ENCODE data around the gene LILRA1.
"Not testable (repeated sequence)": the region's sequence is repeated elsewhere in the genome, so short reads cannot be mapped to it uniquely, and the experiment has no call there.

The LILRA1 gene

GRCh38 chr19:54586397-54586796 is 7.0 kb upstream of the LILRA1 start:
- H3K4me1 ChIP-seq (ENCODE audit: insufficient read depth, low read length) = no peaks in the 10 kb centered on the region
- H3K27ac ChIP-seq (ENCODE audit: low read length) = no peak overlapping the region
- no peaks in the 10 kb centered on the region for H3K27me3 ChIP-seq (ENCODE audit: insufficient read depth, low read length)
- no peak overlapping the region for H3K9ac ChIP-seq (ENCODE audit: low read depth, low read length)
- H3K4me3 ChIP-seq (ENCODE audit: low read length) = no peak overlapping the region
- H3K9me3 ChIP-seq (ENCODE audit: insufficient read depth, low read depth, low read length) = peaks cover 80% of the 10 kb centered on the region
- no peaks in the 10 kb centered on the region for H3K36me3 ChIP-seq (ENCODE audit: insufficient read depth, low read depth, low read length)

GRCh38 chr19:54587026-54587425 is 6.4 kb upstream of the LILRA1 start:
- Histone ChIP-seq H3K4me3 (ENCODE audit: low read length) (no peak overlapping the region), H3K27me3 (ENCODE audit: insufficient read depth, low read length) (no peaks in the 10 kb centered on the region), H3K27ac (ENCODE audit: low read length) (no peak overlapping the region), H3K9ac (ENCODE audit: low read depth, low read length) (no peak overlapping the region), H3K36me3 (ENCODE audit: insufficient read depth, low read depth, low read length) (no peaks in the 10 kb centered on the region), H3K9me3 (ENCODE audit: insufficient read depth, low read depth, low read length) (peaks cover 82% of the 10 kb centered on the region), H3K4me1 (ENCODE audit: insufficient read depth, low read length) (no peaks in the 10 kb centered on the region)

DNA sequence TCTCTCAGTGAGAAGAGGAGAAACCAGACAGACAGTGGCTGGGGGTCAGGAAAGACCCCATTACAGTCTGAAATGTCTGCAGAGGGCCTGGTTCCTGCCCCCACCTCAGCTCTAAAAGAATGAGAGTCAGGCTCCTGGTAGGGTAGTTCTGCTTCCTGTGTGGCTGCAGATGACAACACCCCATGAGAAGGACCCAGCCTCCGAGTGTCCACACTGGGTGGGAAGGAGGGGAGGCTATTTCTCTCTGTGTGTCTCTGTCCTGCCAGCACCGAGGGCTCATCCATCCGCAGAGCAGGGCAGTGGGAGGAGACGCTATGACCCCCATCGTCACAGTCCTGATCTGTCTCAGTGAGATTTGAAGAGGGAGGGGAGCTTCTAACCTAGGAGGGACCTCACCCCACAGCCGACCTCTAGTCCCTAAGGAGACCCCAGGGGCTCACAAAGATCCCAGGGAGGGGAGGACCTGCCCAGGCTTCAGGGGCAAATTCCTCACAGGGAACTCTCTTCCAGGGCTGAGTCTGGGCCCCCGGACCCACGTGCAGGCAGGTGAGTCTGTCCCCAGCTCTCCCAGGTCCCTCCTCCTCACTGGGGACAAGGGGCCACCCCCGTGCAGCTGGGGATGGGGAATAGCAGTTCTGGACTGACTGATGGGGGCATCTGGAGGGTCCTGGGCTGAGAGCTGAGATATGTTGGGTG is 647 bp downstream of the LILRA1 start:
- peaks cover 87% of the 10 kb centered on the region for H3K9me3 ChIP-seq (ENCODE audit: insufficient read depth, low read depth, low read length)
- not testable (repeated sequence) for H3K27me3 ChIP-seq (ENCODE audit: insufficient read depth, low read length); H3K36me3 ChIP-seq (ENCODE audit: insufficient read depth, low read depth, low read length); H3K4me1 ChIP-seq (ENCODE audit: insufficient read depth, low read length); H3K4me3 ChIP-seq (ENCODE audit: low read length); H3K9ac ChIP-seq (ENCODE audit: low read depth, low read length); H3K27ac ChIP-seq (ENCODE audit: low read length)

DNA sequence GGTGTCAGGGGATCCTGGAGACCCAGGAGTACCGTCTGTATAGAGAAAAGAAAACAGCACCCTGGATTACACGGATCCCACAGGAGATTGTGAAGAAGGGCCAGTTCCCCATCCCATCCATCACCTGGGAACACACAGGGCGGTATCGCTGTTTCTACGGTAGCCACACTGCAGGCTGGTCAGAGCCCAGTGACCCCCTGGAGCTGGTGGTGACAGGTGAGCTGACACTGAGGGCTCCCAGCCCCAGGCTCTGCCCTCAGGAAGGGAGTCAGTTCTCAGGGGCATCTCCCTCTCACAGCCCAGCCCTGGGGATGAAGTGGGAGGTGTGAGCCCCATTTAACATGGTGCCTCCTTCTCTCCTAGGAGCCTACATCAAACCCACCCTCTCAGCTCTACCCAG is 1.3 kb downstream of the LILRA1 start:
- H3K4me3 ChIP-seq (ENCODE audit: low read length) = no peak overlapping the region
- H3K9me3 ChIP-seq (ENCODE audit: insufficient read depth, low read depth, low read length) = peaks cover 87% of the 10 kb centered on the region
- no peaks in the 10 kb centered on the region for H3K4me1 ChIP-seq (ENCODE audit: insufficient read depth, low read length)
- no peak overlapping the region for H3K9ac ChIP-seq (ENCODE audit: low read depth, low read length)
- no peak overlapping the region for H3K27ac ChIP-seq (ENCODE audit: low read length)
- no peaks in the 10 kb centered on the region for H3K27me3 ChIP-seq (ENCODE audit: insufficient read depth, low read length)
- no peaks in the 10 kb centered on the region for H3K36me3 ChIP-seq (ENCODE audit: insufficient read depth, low read depth, low read length)

GRCh38 chr19:54595680-54596436 is 2.4 kb downstream of the LILRA1 start:
- H3K9me3 ChIP-seq (ENCODE audit: insufficient read depth, low read depth, low read length) = peaks cover 87% of the 10 kb centered on the region
- not testable (repeated sequence) for H3K9ac ChIP-seq (ENCODE audit: low read depth, low read length); H3K27me3 ChIP-seq (ENCODE audit: insufficient read depth, low read length); H3K4me3 ChIP-seq (ENCODE audit: low read length); H3K4me1 ChIP-seq (ENCODE audit: insufficient read depth, low read length); H3K36me3 ChIP-seq (ENCODE audit: insufficient read depth, low read depth, low read length); H3K27ac ChIP-seq (ENCODE audit: low read length)

DNA sequence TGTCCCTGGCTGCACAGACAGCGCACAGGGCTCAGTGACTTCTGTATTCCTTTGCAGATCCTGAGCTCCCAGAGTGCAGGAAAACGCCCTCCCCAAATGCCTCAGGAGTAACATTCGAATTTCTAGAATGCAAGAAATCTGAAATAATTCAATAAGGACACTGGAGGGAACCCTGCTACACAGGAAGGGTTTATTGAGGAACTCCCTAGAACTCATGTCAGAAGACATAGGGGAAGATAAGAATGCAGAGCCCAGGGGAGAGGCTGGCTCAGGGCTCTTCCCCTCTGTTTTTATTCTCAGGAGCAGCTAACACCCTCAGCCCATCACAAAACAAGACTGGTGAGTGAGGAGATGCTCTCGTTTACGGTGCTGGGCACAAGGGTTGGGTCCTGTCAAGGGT is 6.8 kb downstream of the LILRA1 start:
- Histone ChIP-seq H3K9ac (ENCODE audit: low read depth, low read length) (no peak overlapping the region), H3K4me1 (ENCODE audit: insufficient read depth, low read length) (no peaks in the 10 kb centered on the region), H3K27ac (ENCODE audit: low read length) (no peak overlapping the region), H3K9me3 (ENCODE audit: insufficient read depth, low read depth, low read length) (peaks cover 90% of the 10 kb centered on the region), H3K27me3 (ENCODE audit: insufficient read depth, low read length) (no peaks in the 10 kb centered on the region), H3K4me3 (ENCODE audit: low read length) (no peak overlapping the region; the same call in 1 of the 2 replicates), H3K36me3 (ENCODE audit: insufficient read depth, low read depth, low read length) (no peaks in the 10 kb centered on the region)

DNA sequence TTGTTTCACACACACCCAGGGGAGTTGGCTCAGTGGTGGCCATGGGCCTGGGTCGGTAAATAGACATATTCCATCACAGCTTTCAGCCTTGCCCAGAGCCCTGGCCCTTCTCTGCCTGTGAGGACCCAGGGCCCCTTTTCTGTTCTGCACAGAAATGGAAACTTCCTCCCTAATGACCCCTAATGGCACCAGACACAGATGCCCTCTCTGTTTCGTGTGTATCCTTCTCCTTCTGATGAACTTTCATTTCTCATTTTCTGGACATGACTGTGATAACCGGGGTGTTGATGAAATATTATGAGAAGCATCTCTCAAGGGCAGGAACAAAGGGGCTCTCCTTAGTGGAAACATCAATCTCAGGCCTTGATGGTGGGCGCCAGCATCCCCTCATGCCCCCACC is 12.8 kb downstream of the LILRA1 start:
- no peaks in the 10 kb centered on the region for H3K27me3 ChIP-seq (ENCODE audit: insufficient read depth, low read length)
- no peak overlapping the region for H3K4me3 ChIP-seq (ENCODE audit: low read length)
- no peaks in the 10 kb centered on the region for H3K4me1 ChIP-seq (ENCODE audit: insufficient read depth, low read length)
- H3K9ac ChIP-seq (ENCODE audit: low read depth, low read length) = no peak overlapping the region
- peaks cover 99% of the 10 kb centered on the region for H3K9me3 ChIP-seq (ENCODE audit: insufficient read depth, low read depth, low read length)
- H3K27ac ChIP-seq (ENCODE audit: low read length) = no peak overlapping the region
- H3K36me3 ChIP-seq (ENCODE audit: insufficient read depth, low read depth, low read length) = no peaks in the 10 kb centered on the region

- Histone ChIP-seq H3K27me3 (ENCODE audit: insufficient read depth, low read length) (no peaks in the 10 kb centered on the region), H3K4me3 (ENCODE audit: low read length) (no peak overlapping the region), H3K9me3 (ENCODE audit: insufficient read depth, low read depth, low read length) (peaks cover 98% of the 10 kb centered on the region), H3K36me3 (ENCODE audit: insufficient read depth, low read depth, low read length) (no peaks in the 10 kb centered on the region), H3K4me1 (ENCODE audit: insufficient read depth, low read length) (no peaks in the 10 kb centered on the region), H3K27ac (ENCODE audit: low read length) (no peak overlapping the region), H3K9ac (ENCODE audit: low read depth, low read length) (no peak overlapping the region)
Observed at GRCh38 chr19:54606891-54607784, 13.7 kb downstream of the LILRA1 start.

DNA sequence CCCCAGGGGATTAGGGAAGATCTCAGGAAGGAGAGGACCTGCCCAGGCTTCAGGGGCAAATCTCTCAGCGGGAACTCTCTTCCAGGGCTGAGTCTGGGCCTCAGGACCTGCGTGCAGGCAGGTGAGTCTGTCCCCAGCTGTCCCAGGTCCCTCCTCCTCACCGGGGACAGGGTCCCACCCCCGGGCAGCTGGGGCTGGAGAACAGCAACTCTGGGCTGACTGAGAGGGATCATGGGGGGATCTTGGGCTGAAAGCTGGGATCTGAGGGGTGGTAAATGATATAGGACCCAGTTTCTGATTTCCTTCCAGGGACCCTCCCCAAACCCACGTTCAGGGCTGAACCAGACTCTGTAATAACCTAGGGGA is 14.3 kb downstream of the LILRA1 start:
- H3K36me3 ChIP-seq (ENCODE audit: insufficient read depth, low read depth, low read length) = no peaks in the 10 kb centered on the region
- H3K27me3 ChIP-seq (ENCODE audit: insufficient read depth, low read length) = no peaks in the 10 kb centered on the region
- H3K4me3 ChIP-seq (ENCODE audit: low read length) = no peak overlapping the region
- H3K27ac ChIP-seq (ENCODE audit: low read length) = no peak overlapping the region
- H3K4me1 ChIP-seq (ENCODE audit: insufficient read depth, low read length) = no peaks in the 10 kb centered on the region
- H3K9me3 ChIP-seq (ENCODE audit: insufficient read depth, low read depth, low read length) = peaks cover 98% of the 10 kb centered on the region
- H3K9ac ChIP-seq (ENCODE audit: low read depth, low read length) = no peak overlapping the region

DNA sequence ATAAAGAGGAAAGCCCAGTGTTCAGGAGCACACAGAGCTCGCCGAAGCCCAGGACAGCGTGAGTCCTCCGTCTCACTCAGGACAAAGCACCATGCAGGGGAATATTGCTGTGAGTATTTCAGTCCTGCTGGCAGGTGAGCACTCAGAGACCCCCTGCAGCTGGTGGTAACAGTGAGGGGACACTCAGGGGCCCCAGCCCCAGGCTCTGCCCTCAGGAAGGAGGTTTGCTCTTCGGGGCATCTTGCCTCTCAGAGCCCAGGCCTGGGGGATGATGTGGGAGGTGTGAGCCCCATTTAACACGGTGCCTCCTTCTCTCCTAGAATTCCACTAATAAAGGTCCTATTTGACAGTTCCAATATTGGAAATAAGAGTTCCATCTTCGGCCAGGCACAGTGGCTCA is 14.8 kb downstream of the LILRA1 start:
- Histone ChIP-seq H3K9me3 (ENCODE audit: insufficient read depth, low read depth, low read length) (peaks cover 97% of the 10 kb centered on the region), H3K4me1 (ENCODE audit: insufficient read depth, low read length) (no peaks in the 10 kb centered on the region), H3K9ac (ENCODE audit: low read depth, low read length) (no peak overlapping the region), H3K36me3 (ENCODE audit: insufficient read depth, low read depth, low read length) (no peaks in the 10 kb centered on the region), H3K27me3 (ENCODE audit: insufficient read depth, low read length) (no peaks in the 10 kb centered on the region), H3K4me3 (ENCODE audit: low read length) (no peak overlapping the region), H3K27ac (ENCODE audit: low read length) (no peak overlapping the region)

DNA sequence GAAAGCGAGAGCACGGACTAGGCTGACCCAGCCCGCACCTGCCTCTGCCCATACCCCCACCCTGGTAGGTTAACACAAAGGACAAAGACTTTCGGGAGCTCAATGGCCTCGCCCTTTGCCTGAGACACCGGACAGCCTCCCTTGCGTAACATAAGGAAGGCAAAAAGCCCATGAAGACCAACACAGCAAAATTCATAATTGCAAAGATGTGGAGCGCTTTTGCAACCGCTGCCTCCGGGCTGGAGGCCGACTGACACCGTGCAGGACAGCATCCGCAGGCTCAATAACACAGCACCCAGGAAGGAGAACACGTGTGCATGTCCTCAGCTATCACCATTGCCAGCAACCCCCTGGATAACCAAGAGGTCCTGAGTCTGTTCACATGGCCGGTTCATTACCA is 15.4 kb downstream of the LILRA1 start:
- Histone ChIP-seq H3K4me1 (ENCODE audit: insufficient read depth, low read length) (no peaks in the 10 kb centered on the region), H3K27me3 (ENCODE audit: insufficient read depth, low read length) (no peaks in the 10 kb centered on the region), H3K9ac (ENCODE audit: low read depth, low read length) (no peak overlapping the region), H3K9me3 (ENCODE audit: insufficient read depth, low read depth, low read length) (peaks cover 95% of the 10 kb centered on the region), H3K27ac (ENCODE audit: low read length) (no peak overlapping the region), H3K4me3 (ENCODE audit: low read length) (no peak overlapping the region), H3K36me3 (ENCODE audit: insufficient read depth, low read depth, low read length) (no peaks in the 10 kb centered on the region)

Data from iPS-20b (cell line).